ENCODE results near the gene GLB1L.
"Not testable (repeated sequence)": the region's sequence is repeated elsewhere in the genome, so short reads cannot be mapped to it uniquely, and the experiment has no call there.

Gene GLB1L

GRCh38 chr2:219204425-219205164, 40.6 kb downstream of the GLB1L start:
- no peak for DNase-seq

GRCh38 chr2:219201331-219201730, 43.9 kb downstream of the GLB1L start:
- DNase-seq: not testable (repeated sequence)

GRCh38 chr2:219200502-219201326, 44.5 kb downstream of the GLB1L start:
- peak; percentile 41 for DNase-seq

DNA sequence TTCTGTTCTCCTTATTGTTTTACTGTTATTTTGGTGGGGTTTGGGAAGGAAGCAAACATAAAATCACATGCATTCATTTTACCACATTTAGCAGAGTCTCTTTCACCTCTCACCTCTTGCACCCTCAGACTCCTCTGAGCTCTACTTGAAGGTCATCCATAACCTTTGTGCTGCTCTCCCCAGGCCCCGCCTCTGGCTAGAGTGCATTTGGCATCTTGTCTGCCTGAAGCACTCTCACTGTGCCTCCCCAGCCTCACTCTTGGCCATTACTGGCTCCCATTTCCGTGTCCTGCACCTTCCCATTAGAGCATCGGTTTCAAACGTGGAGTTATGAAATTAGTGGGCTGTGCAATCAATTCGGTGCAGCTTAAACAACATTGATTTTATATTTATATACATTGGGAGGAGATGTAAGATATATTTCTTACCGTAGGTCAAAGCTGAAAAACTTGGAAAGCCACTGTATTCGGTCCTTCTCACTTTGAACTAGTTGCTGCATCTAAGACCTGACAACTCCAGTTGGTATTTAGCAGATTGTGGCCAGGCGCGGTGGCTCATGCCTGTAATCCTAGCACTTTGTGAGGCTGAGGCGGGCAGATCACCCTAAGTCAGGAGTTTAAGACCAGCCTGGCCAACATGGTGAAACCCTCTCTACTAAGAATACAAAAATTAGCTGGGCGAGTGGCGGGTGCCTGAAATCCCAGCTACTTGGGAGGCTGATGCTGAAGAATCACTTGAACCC, 45.6 kb downstream of the GLB1L start:
- DNase-seq: no peak

- DNase-seq: no peak
Measured at GRCh38 chr2:219198974-219199373, 46.3 kb downstream of the GLB1L start.

GRCh38 chr2:219197388-219197787, 47.9 kb downstream of the GLB1L start:
- DNase-seq: no peak

DNA sequence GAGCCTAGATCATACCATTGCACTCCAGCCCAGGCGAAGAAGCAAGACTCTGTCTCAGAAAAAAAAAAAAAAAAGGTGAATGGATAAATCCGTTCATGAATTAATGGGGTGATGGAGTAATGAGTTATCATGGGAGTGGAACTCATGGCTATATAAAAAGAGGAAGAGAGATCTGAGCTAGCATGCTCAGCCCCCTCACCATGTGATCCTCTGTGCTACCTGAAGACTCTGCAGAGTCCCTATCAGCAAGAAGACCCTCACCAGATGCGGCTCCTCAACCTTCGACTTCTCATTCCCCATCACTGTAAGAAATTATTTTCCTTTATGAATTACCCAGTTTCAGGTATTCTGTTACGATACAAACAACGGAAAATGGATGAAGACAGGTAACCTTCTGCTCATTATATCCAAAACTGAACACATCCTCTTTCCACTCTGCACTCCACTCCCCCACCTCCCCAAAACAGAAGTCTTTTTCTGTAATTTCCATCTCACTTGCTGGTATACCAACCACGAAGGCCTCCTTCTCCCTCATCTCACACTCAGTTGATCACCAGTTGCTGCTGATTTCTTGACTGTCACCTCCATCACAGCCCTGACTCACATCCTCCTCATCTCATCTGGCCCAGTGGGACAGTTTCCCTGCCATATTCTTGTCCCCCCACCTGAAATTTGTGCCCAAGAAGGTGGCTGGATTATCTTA, 58.3 kb downstream of the GLB1L start:
- no peak for DNase-seq

Measured in activated gamma-delta T cell treated with Interleukin-2 at 50 U/mL for 16 hours (primary cell).